Keratinocyte (primary cell): Measurements from ENCODE around the gene VILL. TPM values are rescaled to one million over a fixed set of nuclear protein-coding genes. Genes with fewer than 3 reads are reported as not detected.

Source experiments
- DNase-seq: peaks from one replicate; pipeline ENCODE4 v3.0.0-alpha.2; 2011; ENCODE audit warnings: low read depth, missing footprints, low spot score
- FAIRE-seq: peaks from 2 replicates; lab custom pipeline; 2011; peaks lifted over from hg19 to GRCh38; lab: Jason Lieb, UNC
- H2AFZ ChIP-seq: 2 replicates; pipeline ENCODE4 v1.6.0; 2012; ENCODE audit warnings: low read length, control low read depth, inconsistent platforms; ENCODE audit not compliant: control insufficient read depth
- H3K27ac ChIP-seq: 2 replicates; pipeline ENCODE4 v1.5.1; 2011; ENCODE audit warnings: low read length; ENCODE audit not compliant: control insufficient read depth, insufficient read depth
- H3K27me3 ChIP-seq: 3 replicates; pipeline ENCODE4 v1.6.0; 2011; ENCODE audit warnings: low read length; ENCODE audit not compliant: control insufficient read depth, insufficient read depth; ENCODE audit errors: extremely low read depth
- H3K36me3 ChIP-seq, 2 experiments: 2 replicates in 1 of 2; 3 replicates in 1 of 2; pipeline ENCODE4 v1.5.1; 2011; ENCODE audit warnings: low read length in 2 of 2, mild to moderate bottlenecking in 1 of 2; ENCODE audit not compliant: control insufficient read depth in 2 of 2, insufficient read depth in 2 of 2; ENCODE audit errors: extremely low read depth in 1 of 2
- H3K4me1 ChIP-seq: 3 replicates; pipeline ENCODE4 v1.5.1; 2011; ENCODE audit warnings: low read length; ENCODE audit not compliant: control insufficient read depth, insufficient read depth; ENCODE audit errors: extremely low read depth
- H3K4me2 ChIP-seq: 3 replicates; pipeline ENCODE4 v1.6.0; 2011; ENCODE audit warnings: low read depth, low read length; ENCODE audit not compliant: control insufficient read depth, insufficient read depth; ENCODE audit errors: extremely low read depth
- H3K4me3 ChIP-seq, 3 experiments: fragments of 200-600 bp in 1 of 3; sonication (generic) in 1 of 3; 2 replicates in 2 of 3; 3 replicates in 1 of 3; pipeline ENCODE4 v1.5.1; 2011 to 2016; ENCODE audit warnings: low read length in 3 of 3, mild to moderate bottlenecking in 3 of 3, control low read depth in 2 of 3, inconsistent platforms in 1 of 3, low read depth in 1 of 3, mixed read lengths in 1 of 3, mixed run types in 1 of 3, moderate library complexity in 1 of 3; ENCODE audit not compliant: control insufficient read depth in 2 of 3, insufficient read depth in 2 of 3; ENCODE audit errors: extremely low read depth in 1 of 3
- H3K79me2 ChIP-seq: 2 replicates; pipeline ENCODE4 v1.6.0; 2012; ENCODE audit warnings: low read length; ENCODE audit not compliant: control insufficient read depth, insufficient read depth
- H3K9ac ChIP-seq: 3 replicates; pipeline ENCODE4 v1.6.0; 2011; ENCODE audit warnings: low read length; ENCODE audit not compliant: control insufficient read depth, insufficient read depth; ENCODE audit errors: extremely low read depth
- H3K9me1 ChIP-seq: 3 replicates; pipeline ENCODE4 v1.6.0; 2011; ENCODE audit warnings: low read length; ENCODE audit not compliant: control insufficient read depth, insufficient read depth; ENCODE audit errors: extremely low read depth
- H3K9me3 ChIP-seq: 2 replicates; pipeline ENCODE4 v1.5.1; 2012; ENCODE audit warnings: low read depth, low read length; ENCODE audit not compliant: control insufficient read depth
- H4K20me1 ChIP-seq: 3 replicates; pipeline ENCODE4 v1.6.0; 2011; ENCODE audit warnings: low read length; ENCODE audit not compliant: control insufficient read depth, insufficient read depth; ENCODE audit errors: extremely low read depth
- EZH2 ChIP-seq: IDR thresholded peaks from one replicate; pipeline ENCODE4 v1.6.1; 2012; ENCODE audit warnings: inconsistent platforms, mild to moderate bottlenecking, low read length, moderate library complexity
- dilution Hi-C: fragments of 300-500 bp; cut with MboI; formaldehyde crosslinking; loops from one replicate; pipeline ENCODE4 v1.7.0; 2020; ENCODE audit warnings: low sequenced_read_pairs; ENCODE audit not compliant: extremely low pct_ligation_motif_present
- polyA plus RNA-seq, 5 experiments: library from polyadenylated mRNA; depleted of rRNA in 3 of 5; stranded (reverse) in 3 of 5; stranded (forward) in 1 of 5; unstranded in 1 of 5; fragments of >200 nt; gene quantifications; 1 replicate in 1 of 5; 2 replicates in 3 of 5; 3 replicates in 1 of 5; pipeline versions ENCODE4 v1.2.1 to v1.2.3, GENCODE V29; 2011 to 2012; ENCODE audit warnings: missing spikeins in 2 of 5, low read depth in 1 of 5, low replicate concordance in 1 of 5
- TF ChIP-seq, protein P1 (sequence below), 3 experiments: IDR thresholded peaks in 1 of 3; conservative IDR thresholded peaks in 1 of 3; optimal IDR thresholded peaks in 1 of 3; 2 replicates in 2 of 3; 3 replicates in 1 of 3; pipeline versions ENCODE3 to v1.5.1; 2011; ENCODE audit warnings: low read length in 3 of 3, mild to moderate bottlenecking in 3 of 3, moderate library complexity in 2 of 3, control low read depth in 1 of 3, inconsistent platforms in 1 of 3; ENCODE audit not compliant: insufficient read depth in 2 of 3; ENCODE audit errors: extremely low read depth in 1 of 3

Gene VILL
- polyA plus RNA-seq, 1 donor (not counting 4 experiments of a cell fraction or from before 2014, with no cell fraction given): 2.1 TPM

DNA sequence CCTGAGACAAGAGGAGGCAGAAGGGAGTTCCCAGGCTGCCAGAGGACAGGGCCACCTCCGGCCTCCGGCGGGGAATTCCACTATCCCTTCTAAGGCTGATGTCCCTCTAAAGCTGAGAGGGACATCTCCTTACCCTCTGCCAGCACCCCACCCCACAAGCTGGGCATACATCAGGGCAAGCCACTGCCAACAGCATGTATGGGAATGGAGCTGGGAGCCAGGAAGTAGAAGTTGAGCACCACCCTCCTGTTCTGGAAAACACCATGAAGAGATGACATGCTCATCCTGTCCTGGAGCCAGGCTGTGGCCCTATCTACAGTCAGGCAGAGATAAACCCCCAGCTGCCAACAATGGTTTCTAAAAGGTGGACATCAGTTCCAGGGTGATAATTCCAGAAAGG is 31.7 kb downstream of the VILL start:
- H3K79me2 ChIP-seq: peaks cover 2% of the 10 kb centered on the region
- no peak for DNase-seq
- peaks cover 18% of the 10 kb centered on the region for H3K4me1 ChIP-seq
- FAIRE-seq: no peak
- no peak overlapping the region for H3K4me2 ChIP-seq
- TF ChIP-seq EZH2: no peak
- TF ChIP-seq, protein P1, sequence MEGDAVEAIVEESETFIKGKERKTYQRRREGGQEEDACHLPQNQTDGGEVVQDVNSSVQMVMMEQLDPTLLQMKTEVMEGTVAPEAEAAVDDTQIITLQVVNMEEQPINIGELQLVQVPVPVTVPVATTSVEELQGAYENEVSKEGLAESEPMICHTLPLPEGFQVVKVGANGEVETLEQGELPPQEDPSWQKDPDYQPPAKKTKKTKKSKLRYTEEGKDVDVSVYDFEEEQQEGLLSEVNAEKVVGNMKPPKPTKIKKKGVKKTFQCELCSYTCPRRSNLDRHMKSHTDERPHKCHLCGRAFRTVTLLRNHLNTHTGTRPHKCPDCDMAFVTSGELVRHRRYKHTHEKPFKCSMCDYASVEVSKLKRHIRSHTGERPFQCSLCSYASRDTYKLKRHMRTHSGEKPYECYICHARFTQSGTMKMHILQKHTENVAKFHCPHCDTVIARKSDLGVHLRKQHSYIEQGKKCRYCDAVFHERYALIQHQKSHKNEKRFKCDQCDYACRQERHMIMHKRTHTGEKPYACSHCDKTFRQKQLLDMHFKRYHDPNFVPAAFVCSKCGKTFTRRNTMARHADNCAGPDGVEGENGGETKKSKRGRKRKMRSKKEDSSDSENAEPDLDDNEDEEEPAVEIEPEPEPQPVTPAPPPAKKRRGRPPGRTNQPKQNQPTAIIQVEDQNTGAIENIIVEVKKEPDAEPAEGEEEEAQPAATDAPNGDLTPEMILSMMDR (optimal IDR thresholded peaks at IDR 0.05 in 1 of 3, IDR thresholded peaks at IDR 0.05 in 1 of 3, conservative IDR thresholded peaks at IDR 0.05 in 1 of 3; ENCODE audit: extremely low read depth in 1 of 3, insufficient read depth in 2 of 3, low read length in 3 of 3): no peak
- H3K27ac ChIP-seq: no peak overlapping the region
- no peaks in the 10 kb centered on the region for H3K27me3 ChIP-seq
- H3K4me3 ChIP-seq: no peak overlapping the region
- no peak overlapping the region for H3K9ac ChIP-seq
- H3K9me3 ChIP-seq: no peaks in the 10 kb centered on the region
- dilution Hi-C loops: no loop called here
- peaks cover 0 to 17% of the 10 kb centered on the region in 2 experiments for H3K36me3 ChIP-seq
- H4K20me1 ChIP-seq: peaks cover 3% of the 10 kb centered on the region
- no peaks in the 10 kb centered on the region for H3K9me1 ChIP-seq
- H2AFZ ChIP-seq: no peak overlapping the region

DNA sequence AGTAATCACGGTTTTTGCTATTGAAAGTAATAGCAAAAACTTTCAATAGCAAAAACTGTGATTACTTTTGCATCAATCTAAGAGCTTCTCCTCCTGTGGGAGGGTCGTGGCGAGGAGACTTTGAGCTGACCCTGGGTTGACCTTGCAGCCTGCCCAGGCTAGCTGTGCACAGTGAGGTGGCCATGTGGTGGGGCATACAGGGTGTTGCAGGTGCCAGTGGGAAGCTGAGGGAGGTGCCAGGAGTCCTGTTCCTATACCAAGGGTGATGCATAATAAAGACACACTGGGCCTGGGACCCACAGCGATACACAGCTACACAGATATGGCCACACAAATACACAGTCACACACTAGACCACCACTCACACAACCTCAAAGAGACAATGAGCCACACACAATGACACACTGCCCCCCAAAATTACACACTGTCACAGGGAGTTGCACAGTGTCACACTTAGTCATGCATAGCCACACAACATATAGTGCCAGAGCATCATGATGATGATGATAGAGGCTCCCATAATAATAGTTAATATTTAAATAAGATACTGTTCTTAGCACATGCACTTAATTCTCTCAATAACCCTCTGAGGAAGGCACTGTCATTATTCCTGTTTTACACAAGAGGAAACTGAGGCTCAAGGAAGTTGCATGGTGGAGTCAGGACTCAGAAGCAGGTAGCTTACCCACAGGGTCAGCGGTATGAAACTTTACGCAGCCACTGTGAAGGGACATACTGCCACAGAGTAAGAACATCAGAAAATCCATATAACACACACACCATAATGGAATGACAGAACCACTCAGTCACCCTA is 32.5 kb downstream of the VILL start:
- dilution Hi-C loops: no loop called here
- FAIRE-seq (no peak), DNase-seq (no peak)
- no peak for TF ChIP-seq EZH2
- TF ChIP-seq, protein P1 (optimal IDR thresholded peaks at IDR 0.05 in 1 of 3, IDR thresholded peaks at IDR 0.05 in 1 of 3, conservative IDR thresholded peaks at IDR 0.05 in 1 of 3; ENCODE audit: extremely low read depth in 1 of 3, insufficient read depth in 2 of 3, low read length in 3 of 3): no peak
- Histone ChIP-seq H3K9ac (no peak overlapping the region), H3K4me3 (no peak overlapping the region), H3K4me1 (peaks cover 18% of the 10 kb centered on the region), H3K27me3 (no peaks in the 10 kb centered on the region), H3K9me3 (no peaks in the 10 kb centered on the region), H3K79me2 (peaks cover 2% of the 10 kb centered on the region), H4K20me1 (peaks cover 3% of the 10 kb centered on the region), H3K27ac (no peak overlapping the region), H3K9me1 (no peaks in the 10 kb centered on the region), H2AFZ (no peak overlapping the region), H3K36me3 (peaks cover 0 to 15% of the 10 kb centered on the region in 2 experiments), H3K4me2 (no peak overlapping the region)
